PC-9 (cell line): ENCODE measurements around the gene DCAF16.

Experiments
- CTCF ChIP-seq: fragments of 200-600 bp; sonication (generic); conservative IDR thresholded peaks from 2 replicates; pipeline ENCODE4 v1.6.1; 2017; ENCODE audit warnings: mixed run types, antibody characterized with exemption, mild to moderate bottlenecking, moderate library complexity
- EZH2 ChIP-seq: fragments of 200-600 bp; sonication (generic); IDR thresholded peaks from 2 replicates; pipeline ENCODE4 v1.8.0; 2017; ENCODE audit warnings: antibody characterized with exemption, low read depth

- no peak for TF ChIP-seq CTCF
- TF ChIP-seq EZH2: no peak
These were observed 3.1 kb downstream of the DCAF16 start for GRCh38 chr4:17807446-17807845.
